ENCODE measurements around the gene TOMM40.
"Not testable (repeated sequence)": the region's sequence is repeated elsewhere in the genome, so short reads cannot be mapped to it uniquely, and the experiment has no call there.

Gene TOMM40

GRCh38 chr19:44869733-44870470 is 21.2 kb upstream of the TOMM40 start:
- FAIRE-seq (no peak), DNase-seq (ENCODE audit: low spot score) (peak; percentile 63)

- FAIRE-seq (no peak), DNase-seq (ENCODE audit: low spot score) (no peak)
Observed at GRCh38 chr19:44871809-44872208, 19.2 kb upstream of the TOMM40 start.

- FAIRE-seq = no peak
Observed at GRCh38 chr19:44872661-44873060, 18.4 kb upstream of the TOMM40 start.

DNA sequence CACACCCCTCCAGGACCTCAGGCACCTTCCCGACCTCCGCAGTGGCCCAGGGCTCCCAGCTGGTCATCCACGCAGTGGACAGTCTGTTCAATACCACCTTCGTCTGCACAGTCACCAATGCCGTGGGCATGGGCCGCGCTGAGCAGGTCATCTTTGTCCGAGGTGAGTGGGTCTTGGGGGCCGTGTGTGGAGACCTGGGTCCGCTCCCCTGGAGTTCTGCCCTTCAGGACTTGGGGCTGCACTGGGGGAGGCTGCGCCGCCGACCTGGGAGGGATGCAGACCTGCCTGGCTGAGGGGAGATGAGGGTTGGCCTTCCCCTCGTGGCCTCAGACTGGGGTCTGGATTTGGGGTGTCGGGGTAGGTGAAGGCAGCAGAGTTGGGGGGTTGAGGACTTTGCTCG is 16.7 kb upstream of the TOMM40 start:
- no peak for FAIRE-seq
- DNase-seq (ENCODE audit: low spot score) = no peak

More at GRCh38 chr19:44872661-44873060, 18.4 kb upstream of the TOMM40 start:
- DNase-seq (ENCODE audit: low spot score) = no peak

DNA sequence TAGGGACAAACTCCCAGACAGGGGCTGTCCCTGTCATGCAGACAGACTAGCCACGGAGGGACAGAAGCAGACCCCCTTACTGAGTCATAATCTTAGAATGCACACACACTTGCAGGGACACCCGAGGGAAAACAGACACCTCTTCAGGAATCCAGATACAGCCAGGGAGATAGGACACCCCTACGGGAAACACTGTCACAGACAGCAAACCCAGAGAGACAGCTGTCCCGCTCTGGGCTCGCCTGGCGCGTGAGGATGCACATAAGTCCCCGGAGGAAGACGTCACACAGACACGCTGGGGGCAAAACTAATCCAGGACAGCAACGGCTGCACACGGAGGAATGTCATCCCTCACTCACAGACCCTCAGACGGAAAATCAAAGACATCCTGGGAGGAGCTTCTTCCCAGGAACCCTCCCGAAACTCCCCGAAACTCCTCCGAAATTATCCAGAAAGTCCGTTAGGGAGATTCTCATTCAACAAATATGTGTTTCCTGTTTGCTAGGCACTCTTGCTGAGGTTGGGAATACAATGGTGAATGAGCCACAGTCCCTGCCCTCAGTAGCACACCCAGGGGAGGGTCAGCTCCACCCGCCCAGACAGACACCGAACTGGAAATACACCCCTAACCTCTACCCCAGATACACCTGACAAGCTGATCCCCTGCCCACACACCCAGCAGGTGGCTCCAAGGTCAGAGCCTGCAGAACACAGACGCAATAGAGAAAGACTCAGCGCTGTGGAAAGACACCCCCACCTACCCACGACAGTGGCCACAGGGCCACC is 15.2 kb upstream of the TOMM40 start:
- peak; percentile 76 for FAIRE-seq
- DNase-seq (ENCODE audit: low spot score) = peak; percentile 48

GRCh38 chr19:44876930-44877535 is 14.0 kb upstream of the TOMM40 start:
- FAIRE-seq (no peak), DNase-seq (ENCODE audit: low spot score) (no peak)

GRCh38 chr19:44878120-44878865 is 12.8 kb upstream of the TOMM40 start:
- FAIRE-seq (no peak), DNase-seq (ENCODE audit: low spot score) (no peak)

- FAIRE-seq = peak; percentile 23
- no peak for DNase-seq (ENCODE audit: low spot score)
Observed at GRCh38 chr19:44879309-44880065, 11.6 kb upstream of the TOMM40 start.

- DNase-seq (ENCODE audit: low spot score) (no peak), FAIRE-seq (no peak)
Observed at GRCh38 chr19:44882063-44882462, 9.0 kb upstream of the TOMM40 start.

DNA sequence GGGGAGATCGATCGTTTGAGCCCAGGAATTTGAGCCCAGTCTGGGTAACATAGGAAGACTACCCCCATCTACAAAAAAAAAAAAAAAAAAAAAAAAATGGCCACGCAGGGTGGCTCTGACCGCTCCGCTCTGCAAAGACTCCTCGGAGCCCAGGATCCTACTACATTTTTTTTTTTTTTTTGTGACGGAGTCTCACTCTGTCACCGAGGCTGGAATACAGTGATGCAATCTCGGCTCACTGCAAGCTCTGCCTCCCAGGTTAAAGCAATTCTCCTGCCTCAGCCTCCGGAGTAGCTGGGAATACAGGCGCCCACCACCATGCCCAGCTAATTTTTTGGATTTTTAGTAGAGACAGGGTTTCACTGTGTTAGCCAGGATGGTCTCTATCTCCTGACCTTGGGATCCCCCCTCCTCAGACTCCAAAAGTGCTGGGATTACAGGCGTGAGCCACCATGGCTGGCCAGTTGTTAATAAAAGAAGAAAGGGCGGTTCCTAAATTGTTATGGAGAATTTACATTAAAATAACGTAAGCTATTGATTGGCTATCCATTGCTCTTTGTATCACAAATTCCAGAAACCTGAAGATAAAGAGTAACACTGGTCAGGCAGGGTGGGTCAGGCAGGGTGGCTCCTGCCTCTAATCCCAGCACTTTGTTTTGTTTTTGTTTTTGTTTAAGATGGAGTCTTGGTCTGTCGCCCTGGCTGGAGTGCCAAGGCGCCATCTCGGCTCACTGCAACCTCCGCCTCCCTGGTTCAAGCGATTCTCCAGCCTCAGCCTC is 8.2 kb upstream of the TOMM40 start:
- FAIRE-seq = not testable (repeated sequence)

GRCh38 chr19:44883922-44884321 is 7.1 kb upstream of the TOMM40 start:
- DNase-seq (ENCODE audit: low spot score) (no peak), FAIRE-seq (no peak)

More for the DNA sequence above, 8.2 kb upstream of the TOMM40 start:
- not testable (repeated sequence) for DNase-seq (ENCODE audit: low spot score)

GRCh38 chr19:44884566-44884965 is 6.5 kb upstream of the TOMM40 start:
- DNase-seq (ENCODE audit: low spot score) = no peak
- FAIRE-seq = no peak

DNA sequence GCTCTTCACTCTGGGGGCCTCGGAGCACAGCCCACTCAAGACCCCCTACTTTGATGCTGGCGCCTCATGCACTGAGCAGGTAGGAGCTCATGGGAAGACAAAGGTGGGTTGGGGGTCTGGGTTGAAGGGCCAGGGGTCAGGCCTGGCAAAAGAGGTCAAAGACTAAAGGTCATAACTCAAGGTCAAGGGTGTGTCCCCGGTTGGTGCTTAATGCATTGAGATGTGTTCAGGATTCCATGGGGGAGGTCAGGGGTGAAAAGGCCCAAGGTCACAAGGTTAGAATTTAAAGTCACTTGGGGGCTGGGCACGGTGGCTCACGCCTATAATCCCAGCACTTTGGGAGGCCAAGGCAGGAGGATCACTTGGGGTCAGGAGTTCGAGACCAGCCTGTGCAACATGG is 4.9 kb upstream of the TOMM40 start:
- FAIRE-seq (no peak), DNase-seq (ENCODE audit: low spot score) (no peak)

DNA sequence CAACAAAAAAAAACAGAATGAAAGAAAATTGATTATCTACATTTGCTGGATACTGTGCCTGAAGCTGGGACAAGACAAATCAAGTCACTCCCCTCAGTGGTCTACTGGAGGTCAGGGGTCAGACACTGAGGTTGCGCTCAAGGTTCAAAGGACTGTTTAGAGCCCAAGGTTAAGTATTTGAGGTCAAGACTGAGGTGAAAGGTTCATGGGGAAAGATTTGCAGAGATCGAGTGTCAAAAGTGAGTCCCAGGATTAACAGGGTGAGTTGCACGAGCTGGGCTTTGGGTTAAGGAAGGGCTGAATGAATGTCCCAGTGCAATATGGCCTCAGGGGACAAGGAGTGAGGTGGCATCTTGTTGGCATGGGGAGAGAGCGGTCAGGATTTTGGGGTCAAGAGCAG is 3.4 kb upstream of the TOMM40 start:
- FAIRE-seq (no peak), DNase-seq (ENCODE audit: low spot score) (no peak)

DNA sequence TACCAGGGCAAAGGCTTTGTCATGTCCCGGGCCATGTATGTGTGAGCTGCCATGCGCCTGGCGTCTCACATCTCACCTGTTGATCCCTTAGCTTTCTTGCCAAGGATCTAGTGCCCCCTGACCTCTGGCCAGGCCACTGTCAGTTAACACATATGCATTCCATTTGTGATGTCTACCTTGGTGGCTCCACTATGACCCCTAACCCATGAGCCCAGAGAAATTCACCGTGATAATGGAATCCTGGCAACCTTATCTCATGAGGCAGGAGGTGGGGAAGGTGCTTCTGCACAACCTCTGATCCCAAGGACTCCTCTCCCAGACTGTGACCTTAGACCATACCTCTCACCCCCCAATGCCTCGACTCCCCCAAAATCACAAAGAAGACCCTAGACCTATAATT is 2.7 kb upstream of the TOMM40 start:
- FAIRE-seq; DNase-seq (ENCODE audit: low spot score): not testable (repeated sequence)

GRCh38 chr19:44889830-44890365 is 1.2 kb upstream of the TOMM40 start:
- FAIRE-seq (no peak), DNase-seq (ENCODE audit: low spot score) (no peak)

DNA sequence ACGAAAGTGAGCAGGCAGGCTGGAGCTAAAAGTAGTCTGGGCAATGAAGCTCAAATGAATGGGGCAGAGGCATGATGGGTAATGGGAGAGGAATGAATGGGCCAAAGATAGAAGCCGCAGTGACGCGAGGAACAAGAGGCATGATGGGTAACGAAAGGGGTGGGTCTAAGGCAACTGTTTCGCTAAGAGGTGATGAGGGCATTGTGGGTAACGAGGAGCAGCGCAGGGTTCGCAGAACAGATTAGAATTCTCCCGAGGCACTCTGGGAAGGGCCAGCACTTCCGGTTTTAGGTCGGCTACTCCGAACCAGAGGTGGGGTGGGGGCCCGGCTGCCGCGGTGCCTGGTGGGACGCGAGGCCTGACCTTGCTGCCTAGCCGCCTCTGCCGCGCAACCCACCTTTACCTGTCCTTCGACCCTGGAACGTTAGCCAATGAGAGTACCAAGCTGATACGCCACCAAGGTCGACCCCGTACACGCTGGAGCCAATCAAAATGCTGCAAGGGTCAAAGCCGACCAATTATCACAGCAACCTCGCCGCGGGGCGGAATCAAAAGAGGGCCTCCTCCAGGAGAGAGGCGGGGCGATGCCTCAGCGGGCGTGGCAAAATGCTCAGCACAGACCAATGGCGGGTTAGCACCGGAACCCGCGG is 563 bp upstream of the TOMM40 start:
- peak; percentile 98 for DNase-seq (ENCODE audit: low spot score)
- FAIRE-seq = peak; percentile 99

DNA sequence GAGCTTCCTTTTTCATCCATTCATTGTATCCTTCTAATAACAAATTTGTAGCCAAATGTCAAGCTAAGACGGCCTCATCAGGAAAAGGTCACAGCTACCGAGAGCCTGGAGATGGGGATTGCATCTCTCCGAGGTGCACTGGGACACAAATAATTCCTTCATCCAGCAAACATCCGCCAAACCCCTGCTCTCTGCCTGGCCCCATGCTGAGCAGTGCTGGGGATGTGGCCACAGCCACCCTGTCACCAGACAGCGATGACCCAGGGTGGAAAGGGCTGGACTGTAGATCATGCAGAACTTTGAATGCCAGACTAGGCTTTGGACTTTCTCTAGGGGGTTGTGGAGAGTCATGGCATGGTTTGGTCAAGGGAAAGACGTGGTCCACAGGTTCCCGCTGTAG is 1.9 kb downstream of the TOMM40 start:
- DNase-seq (ENCODE audit: low spot score) (no peak), FAIRE-seq (no peak)

DNA sequence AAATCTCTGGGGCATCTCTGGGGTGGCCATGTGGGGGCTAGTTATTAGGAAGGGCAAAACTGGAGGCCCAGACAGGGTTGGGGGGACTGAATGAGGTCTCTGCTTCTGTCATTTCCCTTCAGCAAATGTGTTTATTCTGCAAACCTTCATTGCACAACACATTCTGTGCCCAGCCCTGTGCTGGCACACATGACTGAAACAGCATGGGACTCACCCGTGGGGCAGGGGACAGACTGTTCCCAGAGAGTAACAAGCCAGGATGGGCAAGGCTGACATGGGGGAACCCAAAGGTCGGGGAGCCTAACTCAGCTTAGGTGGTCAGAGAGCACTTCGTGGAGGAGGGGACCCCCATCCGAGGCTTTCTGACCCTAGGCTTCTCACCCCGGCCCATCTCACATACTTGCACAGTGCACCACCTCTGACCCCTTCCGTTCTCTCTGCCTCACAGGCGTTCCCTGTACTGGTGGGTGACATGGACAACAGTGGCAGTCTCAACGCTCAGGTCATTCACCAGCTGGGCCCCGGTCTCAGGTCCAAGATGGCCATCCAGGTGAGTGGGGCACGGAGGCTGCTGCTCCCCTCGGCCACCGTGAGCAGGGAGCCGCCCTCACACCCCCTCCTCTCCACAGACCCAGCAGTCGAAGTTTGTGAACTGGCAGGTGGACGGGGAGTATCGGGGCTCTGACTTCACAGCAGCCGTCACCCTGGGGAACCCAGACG is 2.4 kb downstream of the TOMM40 start:
- no peak for FAIRE-seq

More for the DNA sequence above, 2.4 kb downstream of the TOMM40 start:
- no peak for DNase-seq (ENCODE audit: low spot score)
